Inferior parietal cortex (tissue), 1 donor: ENCODE results near the gene NBPF1.
A peak's percentile ranks its signal among the peaks of the same experiment; 100 is the strongest.
"Not testable (repeated sequence)": the region's sequence is repeated elsewhere in the genome, so short reads cannot be mapped to it uniquely, and the experiment has no call there.

Source experiments
- DNase-seq: peaks from one replicate; pipeline ENCODE4 v3.0.0-alpha.2; 2016; ENCODE audit errors: extremely low spot score

The NBPF1 gene

DNA sequence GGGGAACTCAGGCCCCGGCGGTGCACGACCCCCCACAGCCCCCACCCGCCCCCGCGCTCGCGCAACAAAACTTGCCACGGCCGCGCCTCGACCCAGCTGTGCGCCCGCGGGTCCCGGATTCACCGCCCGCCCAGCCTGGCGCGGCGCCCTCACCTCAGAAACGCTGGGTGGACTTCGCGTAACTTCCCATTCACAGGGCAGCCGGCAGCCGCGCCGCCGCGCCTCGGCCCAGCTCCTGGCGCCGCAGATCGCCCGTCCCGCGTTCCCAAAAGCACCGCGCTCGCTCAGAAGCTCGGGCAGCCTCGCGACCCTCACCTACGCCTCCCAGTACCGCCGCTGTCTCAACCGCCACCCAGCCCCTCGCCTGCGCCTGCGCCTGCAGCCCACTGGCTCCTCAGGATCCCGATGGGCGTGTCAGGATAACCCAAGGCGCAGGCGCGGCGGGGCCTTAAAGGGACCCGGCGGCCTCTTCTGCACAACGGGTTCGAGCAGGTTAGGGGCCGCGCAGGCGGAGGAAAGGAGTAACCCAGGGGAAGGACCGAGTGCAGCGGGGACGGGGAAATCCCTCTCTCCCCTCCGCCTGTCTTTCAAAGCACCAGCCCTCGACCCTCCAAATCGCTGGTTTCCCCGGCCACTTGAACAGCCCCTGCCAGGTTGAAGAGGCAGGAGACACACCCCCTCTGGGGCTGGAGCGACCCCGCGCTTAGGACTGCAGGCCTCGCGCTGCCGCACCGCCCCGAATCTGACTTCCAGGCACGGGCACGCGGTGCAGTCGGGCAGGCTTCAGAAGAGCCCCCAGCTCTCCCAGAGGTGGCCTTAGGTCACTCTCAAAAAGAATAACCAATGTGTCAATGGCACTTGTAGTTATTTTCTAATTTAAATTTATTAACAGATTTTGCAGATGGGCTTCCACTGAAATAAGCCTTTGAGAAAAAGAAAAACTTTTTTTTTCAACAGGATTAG, at the start of gene NBPF1:
TSS of gene NBPF1 (minus strand) at position 380 of the 963 bp plus-strand sequence.
- DNase-seq, result peak; percentile 100

DNA sequence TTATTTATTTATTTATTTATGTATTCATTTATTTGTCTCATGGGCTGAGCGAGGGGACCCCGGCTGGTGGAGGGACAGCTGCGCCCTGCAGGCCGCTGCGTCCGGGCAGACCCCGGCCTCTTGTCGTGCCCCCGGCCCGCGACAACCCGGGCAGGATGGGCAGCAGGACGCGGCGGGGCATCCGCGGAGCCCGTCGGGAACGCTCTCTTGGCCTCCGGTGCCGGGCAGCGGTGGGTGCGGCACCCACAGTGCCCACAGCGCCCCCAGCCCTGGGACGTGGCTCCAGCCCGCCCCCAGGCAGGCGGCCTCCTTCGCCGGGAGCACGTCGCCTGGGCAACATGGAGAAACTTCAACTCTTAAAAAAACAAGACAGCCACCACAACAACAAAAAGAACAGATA, 44.9 kb upstream of the NBPF1 start:
- not testable (repeated sequence) for DNase-seq

DNA sequence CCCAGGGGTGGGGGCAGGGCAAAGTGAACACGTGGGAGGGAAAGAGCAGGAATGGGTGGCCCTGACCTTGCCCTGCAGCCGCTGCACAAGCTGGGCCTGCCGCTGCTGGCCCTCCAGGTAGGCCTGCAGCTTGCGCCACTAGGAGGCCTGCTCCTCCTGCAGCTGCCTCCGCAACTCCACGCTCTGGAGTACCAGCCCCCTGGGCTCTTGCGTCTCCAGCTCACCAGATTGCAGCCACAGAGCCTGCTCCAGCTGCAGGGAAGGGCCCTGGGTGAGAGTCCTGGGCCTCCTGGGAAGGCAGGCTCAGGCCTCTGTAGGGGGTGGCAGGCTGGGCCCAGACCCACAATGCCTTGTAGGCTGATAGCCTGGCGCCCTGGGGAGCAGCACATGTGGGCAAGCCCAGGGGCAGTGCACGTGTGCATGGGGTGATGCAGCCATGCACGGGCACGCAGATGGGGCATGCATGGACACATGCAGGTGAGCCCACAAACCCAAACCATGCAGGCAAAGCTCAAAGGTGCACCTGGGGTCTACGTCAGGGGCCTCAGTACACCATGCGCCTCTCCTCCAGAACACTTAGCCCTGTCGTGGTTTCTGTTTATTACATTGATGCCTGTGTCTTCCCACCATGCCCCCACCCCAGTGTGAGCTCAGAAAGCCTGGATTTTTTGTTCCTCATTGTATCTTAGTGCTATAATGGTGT, 43.8 kb upstream of the NBPF1 start:
- DNase-seq, result not testable (repeated sequence)

DNA sequence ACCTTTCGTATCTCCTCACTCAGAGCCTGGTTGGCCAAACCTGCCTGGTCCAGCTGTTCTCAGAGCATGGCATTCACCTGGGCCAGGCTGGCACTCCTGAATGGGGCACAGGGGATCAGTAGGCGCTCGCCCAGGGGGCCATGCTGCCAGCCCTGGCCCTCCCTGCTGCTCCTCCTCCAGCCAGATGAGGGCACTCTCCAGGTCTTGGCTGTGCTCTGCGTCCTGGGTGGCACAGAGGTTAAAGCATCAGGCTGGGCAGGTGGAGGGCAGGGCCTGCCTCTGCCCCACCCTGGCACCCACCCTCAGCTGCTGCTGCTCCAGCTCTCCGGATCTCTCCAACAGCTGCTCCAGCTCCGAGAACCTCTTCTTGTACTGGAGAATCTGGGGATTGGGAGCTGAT, 43.2 kb upstream of the NBPF1 start:
- not testable (repeated sequence) for DNase-seq

DNA sequence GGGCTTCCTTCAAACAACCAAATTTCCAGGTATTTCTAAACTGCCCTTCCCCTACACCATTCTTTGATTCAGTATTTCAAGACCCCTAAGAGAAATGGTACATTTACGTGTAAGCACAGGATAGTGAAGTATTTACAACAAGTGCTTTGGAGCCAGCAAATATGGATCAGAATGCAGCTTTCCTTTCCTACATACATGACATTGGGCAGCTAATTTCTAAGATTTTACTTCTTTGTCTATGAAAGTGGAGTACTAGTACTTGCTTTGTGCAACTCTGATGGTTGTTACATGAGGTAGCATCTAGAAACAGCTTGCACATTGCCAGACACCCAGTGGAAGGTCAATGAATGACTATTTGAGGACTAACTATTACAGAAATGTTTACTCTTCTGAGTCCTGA, 38.2 kb upstream of the NBPF1 start:
- not testable (repeated sequence) for DNase-seq

DNA sequence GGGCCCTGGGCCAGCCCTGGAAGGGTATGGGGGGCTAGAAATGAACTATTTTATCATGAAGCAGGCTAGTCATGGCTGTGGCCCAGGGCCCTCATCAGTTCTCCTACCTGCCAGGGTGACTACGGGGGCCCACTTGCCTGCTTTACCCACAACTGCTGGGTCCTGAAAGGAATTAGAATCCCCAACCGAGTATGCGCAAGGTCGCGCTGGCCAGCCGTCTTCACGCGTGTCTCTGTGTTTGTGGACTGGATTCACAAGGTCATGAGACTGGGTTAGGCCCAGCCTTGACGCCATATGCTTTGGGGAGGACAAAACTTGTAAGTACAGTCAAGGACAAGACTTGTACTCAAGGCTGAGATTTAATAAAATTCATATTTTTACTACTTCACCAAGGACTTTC, 36.6 kb upstream of the NBPF1 start:
- DNase-seq, result not testable (repeated sequence)

DNA sequence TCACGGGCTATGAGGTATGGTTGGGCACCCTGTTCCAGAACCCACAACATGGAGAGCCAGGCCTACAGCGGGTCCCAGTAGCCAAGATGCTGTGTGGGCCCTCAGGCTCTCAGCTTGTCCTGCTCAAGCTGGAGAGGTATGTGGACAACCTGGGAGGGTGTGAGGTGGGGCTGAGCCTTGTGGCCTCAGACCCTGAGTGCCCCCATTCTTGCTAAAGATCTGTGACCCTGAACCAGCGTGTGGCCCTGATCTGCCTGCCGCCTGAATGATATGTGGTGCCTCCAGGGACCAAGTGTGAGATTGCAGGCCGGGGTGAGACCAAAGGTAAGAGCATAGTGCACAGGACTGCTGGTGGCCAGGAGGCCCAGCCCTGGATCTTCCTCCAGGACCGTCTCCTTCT, 36.0 kb upstream of the NBPF1 start:
- DNase-seq, result not testable (repeated sequence)

DNA sequence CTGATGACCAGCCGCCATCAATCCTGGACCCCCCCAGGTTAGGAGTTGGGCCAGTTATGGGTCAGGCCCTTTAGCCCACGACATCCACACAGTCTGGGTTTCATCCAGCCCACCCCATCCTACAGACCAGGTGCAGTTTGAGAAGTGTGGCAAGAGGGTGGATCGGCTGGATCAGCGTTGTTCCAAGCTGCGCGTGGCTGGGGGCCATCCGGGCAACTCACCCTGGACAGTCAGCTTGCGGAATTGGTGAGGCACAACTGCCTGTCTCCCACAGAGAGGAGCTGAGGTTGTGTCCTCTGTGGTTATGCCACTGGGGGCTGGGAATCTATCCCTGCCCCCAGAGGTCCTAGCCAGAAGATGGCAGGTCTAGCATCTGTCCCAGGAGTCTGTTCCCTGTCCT, 35.4 kb upstream of the NBPF1 start:
- DNase-seq, result not testable (repeated sequence)

DNA sequence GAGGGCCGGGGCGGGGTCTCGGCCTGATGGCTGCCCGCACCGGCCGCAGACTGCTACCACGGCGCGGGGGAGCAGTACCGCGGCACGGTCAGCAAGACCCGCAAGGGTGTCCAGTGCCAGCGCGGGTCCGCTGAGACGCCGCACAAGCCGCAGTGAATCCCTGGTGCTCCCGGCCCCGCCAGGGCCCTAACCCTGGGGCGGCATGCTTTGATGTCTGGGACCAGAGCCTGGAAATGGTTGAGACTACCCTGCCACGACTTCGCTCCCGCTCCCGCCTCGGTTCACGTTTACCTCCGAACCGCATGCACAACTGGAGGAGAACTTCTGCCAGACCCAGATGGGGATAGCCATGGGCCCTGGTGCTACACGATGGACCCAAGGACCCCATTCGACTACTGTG, 34.9 kb upstream of the NBPF1 start:
- not testable (repeated sequence) for DNase-seq

DNA sequence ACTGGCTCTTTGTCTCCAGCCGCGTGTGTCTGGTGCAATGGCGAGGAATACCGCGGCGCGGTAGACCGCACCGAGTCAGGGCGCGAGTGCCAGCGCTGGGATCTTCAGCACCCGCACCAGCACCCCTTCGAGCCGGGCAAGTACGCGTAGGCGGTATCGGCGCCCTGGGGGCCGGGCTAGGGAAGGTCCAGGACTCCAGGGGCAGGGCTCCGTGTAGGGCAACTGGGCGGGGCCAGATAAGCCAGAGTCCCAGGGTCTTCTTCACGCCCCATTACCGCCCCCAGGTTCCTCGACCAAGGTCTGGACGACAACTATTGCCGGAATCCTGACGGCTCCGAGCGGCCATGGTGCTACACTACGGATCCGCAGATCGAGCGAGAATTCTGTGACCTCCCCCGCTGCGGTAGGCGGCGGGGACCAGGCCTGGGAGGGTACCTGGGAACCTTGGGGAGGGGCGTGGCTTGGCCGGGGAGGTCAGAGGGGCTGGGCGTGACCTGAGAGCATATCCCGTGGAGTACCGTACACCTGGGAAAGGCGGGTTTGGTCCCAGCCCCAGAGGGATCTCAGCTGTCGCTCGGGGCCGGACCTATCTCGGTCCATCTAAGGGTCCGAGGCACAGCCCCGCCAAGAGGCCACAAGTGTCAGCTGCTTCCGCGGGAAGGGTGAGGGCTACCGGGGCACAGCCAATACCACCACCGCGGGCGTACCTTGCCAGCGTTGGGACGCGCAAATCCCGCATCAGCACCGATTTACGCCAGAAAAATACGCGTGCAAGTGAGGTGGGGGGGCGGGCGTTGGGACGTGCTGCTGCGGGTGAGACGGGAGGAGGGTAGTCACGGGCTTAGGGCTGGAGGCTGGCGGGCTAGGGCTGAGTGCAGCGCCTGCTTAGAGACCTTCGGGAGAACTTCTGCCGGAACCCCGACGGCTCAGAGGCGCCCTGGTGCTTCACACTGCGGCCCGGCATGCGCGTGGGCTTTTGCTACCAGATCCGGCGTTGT, 34.1 kb upstream of the NBPF1 start:
- DNase-seq, result not testable (repeated sequence)

DNA sequence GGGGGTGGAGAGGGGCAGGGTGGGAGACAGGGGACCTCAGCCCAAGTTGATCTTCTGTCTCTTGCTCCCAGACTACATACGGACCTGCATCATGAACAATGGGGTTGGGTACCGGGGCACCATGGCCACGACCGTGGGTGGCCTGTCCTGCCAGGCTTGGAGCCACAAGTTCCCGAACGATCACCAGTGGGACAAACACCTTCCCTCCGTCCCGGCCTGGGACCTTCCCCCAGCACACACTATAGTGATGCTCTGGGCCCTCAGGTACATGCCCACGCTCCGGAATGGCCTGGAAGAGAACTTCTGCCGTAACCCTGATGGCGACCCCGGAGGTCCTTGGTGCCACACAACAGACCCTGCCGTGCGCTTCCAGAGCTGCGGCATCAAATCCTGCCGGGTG, 33.4 kb upstream of the NBPF1 start:
- not testable (repeated sequence) for DNase-seq

DNA sequence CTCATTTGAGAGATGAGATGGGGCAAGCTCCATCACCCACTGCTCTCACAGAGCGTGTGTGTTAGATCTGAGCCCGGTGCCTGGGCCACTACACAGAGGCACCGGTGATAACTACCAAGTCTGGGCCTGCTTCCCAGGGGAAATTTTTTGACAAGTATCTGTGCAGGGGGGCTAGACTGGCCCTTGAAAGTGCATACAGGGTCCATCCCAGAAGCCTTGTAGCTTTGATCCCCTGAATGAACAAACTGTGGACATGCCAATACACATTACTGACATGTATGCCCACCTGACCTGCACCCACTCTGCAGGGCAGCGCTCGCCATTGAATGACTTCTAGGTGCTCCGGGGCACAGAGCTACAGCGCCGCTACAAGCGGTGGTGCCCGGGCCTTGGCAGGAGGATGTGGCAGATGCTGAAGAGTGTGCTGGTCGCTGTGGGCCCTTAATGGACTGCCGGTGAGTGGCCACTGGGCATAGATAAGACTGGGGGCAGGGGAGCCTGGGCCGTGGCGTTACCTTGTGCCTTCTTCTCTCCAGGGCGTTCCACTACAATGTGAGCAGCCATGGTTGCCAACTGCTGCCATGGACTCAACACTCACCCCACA, 32.8 kb upstream of the NBPF1 start:
- DNase-seq, result not testable (repeated sequence)

DNA sequence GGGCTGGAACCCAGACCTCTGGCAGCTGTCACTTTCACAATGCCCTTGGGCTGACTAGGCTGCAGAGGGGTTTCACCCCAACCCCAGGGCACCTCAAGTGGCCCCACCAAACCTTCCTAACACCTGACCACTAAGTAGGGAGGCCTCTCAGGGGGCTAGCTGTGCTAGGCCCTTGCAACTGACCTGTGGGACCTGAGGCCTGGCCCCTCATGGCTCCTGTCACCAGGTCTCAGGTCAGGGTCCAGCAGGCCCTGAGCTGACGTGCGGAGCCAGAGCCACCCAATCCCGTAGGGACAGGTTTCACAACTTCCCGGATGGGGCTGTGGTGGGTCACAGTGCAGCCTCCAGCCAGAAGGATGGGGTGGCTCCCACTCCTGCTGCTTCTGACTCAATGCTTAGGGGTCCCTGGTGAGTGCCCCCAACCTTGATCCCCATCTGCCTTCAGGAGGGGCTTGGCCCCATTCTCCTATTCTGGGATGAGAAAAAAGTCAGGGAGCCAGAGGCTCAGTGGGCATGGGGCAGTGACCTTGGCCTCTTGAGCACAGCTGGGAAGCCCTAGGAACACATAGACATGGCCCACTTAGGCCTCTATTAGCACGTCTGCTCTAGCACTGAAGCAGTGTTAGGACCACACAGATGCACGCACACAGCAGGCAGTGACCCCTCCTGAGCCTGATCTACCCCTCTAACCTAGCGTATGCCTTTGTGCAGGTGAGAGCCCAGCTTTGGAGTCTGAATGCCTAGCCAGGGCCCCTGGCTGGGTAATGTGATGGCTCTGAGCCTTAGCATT, 32.1 kb upstream of the NBPF1 start:
- DNase-seq, result not testable (repeated sequence)

DNA sequence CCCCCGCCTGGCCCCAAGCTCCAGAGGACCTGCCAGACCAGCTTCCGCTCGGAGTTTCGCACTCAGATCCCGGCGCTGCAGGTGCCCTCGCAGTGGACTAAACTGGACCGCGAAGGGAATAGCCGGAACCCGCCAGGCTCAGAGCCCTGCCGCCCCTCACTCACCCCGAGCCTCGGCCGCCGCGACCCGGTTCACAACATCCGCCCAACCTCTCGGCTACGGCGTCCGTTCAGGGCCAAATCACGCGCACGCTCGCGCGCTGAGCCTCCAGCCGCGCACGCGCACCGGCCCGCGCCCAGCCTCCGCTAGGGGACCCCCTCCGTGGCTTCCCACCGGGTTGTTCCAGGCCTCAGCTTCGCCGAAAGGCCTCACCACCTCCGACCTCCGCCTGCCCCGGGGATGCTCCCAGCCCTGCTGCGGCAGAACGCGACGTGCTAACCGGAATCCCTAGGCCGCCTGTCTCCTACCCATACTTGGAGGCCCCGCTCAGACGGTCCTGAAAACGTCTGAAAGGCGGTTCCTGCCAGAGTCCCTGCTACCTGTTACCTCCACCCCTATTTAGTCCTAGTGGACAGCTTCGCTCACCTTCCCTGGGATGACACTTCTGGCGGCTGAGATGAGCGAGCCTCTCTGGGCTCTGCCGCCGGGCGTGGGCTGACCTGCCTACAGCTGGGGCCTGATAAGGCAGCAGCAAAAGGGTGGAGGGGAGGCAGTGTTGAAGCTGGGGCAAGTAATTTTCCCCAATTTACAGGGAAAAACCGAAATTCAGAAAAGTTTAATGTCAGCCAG, 31.3 kb upstream of the NBPF1 start:
- DNase-seq, result peak; percentile 100

DNA sequence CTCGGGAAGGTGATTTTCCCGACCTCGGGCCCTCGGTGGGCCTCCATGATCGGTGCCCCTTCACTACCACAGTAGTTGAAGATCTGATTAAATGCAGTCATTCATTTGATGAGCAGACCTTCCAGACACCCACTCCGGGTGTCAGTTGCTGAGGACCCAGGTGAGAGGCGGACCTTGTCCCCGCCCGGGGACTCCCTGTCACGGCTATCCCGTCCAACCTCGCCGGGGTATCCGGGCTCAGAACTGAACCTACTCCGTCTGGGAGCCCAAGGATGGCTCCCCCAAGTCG, 30.8 kb upstream of the NBPF1 start:
- no peak for DNase-seq

DNA sequence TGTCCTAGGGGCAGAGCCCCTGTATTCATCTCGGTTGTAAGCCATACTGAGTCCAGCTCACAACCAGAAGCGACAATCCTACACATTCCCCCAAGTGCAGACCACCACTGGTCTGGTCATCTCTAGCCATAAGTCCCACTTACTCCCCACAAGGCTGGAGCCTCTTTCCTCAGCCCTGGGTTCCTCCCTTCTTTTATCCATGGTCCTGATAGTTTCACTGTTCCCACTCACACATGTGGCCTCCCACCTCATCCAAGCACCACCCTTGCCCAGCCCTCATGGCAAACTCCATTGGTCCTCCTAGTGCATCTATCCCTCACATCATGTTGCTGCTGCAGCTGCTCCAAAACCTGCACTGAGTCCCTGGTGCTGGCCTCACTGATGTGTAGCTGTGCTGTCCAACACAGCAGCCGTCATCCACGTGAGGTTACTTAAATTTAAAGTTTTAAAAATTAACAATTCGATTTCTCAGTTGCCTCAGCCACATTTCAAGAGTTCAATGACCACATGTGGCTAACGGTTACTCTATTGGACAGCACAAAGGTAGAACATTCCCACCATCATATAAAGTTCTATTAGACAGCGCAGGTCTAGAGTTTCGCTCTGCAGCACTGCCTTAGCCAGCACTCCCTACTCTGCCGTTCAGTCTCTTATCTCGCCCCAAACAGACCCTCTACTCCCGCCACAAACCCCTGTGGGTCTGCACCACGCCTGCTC, 30.3 kb upstream of the NBPF1 start:
- peak; percentile 57 for DNase-seq

DNA sequence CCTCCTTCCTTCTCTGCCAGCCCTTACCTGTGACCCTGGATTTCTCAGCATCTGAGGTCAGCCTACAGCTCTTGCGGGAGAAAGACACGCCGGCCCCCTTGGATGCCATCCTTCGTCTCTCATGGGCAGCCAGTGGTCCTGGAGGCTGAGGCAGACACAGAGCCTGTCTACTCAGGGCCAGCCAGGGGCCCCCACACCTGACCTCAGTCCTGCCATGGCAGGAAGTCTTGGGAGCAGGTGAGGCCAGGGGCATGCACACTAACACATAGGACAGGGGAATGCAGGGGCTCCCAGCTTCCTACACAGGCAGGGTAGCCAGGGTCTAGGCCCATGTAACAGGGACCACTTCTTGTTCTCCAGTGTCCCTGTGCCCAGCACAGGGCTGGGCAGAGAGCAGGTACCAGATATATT, 29.6 kb upstream of the NBPF1 start:
- not testable (repeated sequence) for DNase-seq

DNA sequence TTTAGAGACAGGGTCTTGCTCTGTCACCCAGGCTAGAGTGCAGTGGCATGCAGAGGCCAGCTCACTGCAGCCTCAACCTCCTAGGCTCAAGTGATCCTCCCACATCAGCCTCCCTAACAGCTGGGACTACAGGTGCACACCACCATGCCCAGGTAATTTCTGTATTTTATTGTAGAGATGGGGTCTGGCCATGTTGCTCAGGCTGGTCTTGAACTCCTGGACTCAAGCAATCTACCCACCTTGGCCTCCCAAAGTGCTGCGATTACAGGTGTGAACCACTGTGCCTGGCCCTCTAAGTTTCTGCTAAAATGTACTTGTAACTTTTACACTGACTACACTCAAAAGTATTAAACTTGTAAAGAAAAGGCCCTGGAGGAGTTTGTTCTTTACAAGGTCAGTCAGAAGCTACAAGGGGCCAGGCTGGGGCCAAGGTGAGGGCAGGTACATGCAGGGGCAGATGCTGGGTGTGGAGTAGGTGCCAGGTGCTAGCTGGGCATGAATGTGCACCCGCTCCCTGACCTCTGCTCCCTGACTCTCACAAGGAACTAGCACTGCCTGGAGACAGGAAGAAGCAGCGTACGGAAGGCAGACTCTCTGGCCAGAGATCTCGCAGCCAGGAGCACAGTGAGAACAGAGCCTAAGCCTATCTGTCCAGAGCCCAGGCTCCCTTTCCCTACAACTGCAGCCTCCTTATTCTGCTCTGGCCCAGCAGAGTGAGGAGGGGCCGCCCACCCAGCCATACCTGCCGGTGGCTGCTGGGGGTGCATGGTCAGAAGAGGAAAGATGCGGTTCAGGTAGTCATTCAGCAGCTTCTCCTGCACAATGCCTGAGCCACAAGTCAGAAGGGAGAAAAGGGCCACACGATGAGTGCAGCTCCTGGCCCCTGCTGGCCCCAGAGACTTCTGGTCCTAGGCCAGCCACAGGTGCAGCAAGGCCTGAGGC, 28.9 kb upstream of the NBPF1 start:
- DNase-seq, result not testable (repeated sequence)
